Neural cell (in vitro differentiated cells): Measurements from ENCODE around the gene HMGN2.

Source experiments
- CTCF ChIP-seq: fragments of 450-650 bp; IDR thresholded peaks from 2 replicates; pipeline ENCODE4 v1.5.1; 2014; ENCODE audit warnings: antibody characterized with exemption, mild to moderate bottlenecking, moderate library complexity; ENCODE audit not compliant: poor library complexity, severe bottlenecking
- REST ChIP-seq: IDR thresholded peaks from 2 replicates; pipeline ENCODE4 v1.6.1; 2012; ENCODE audit warnings: borderline replicate concordance
- TAF1 ChIP-seq: IDR thresholded peaks from 2 replicates; pipeline ENCODE4 v1.6.1; 2012; ENCODE audit warnings: low read depth

GRCh38 chr1:26478988-26479387, 6.7 kb downstream of the HMGN2 start:
- TF ChIP-seq TAF1 (no peak), CTCF (no peak), REST (no peak)
